ENCODE results near the gene CYP4F22.

GRCh38 chr19:15471639-15472101 lies 36.7 kb upstream of the CYP4F22 start:
- TF ChIP-seq SUZ12 (IDR thresholded peaks at IDR 0.05; ENCODE audit: extremely low read depth, insufficient read depth, insufficient read length) (no peak), ZNF274 (IDR thresholded peaks at IDR 0.05; ENCODE audit: low read depth, low read length) (no peak), YY1 (IDR thresholded peaks at IDR 0.05; ENCODE audit: insufficient read depth, insufficient read length) (no peak)

All from NT2/D1 (cell line).